Measurements from ENCODE around the gene LAMC3.

Gene LAMC3

DNA sequence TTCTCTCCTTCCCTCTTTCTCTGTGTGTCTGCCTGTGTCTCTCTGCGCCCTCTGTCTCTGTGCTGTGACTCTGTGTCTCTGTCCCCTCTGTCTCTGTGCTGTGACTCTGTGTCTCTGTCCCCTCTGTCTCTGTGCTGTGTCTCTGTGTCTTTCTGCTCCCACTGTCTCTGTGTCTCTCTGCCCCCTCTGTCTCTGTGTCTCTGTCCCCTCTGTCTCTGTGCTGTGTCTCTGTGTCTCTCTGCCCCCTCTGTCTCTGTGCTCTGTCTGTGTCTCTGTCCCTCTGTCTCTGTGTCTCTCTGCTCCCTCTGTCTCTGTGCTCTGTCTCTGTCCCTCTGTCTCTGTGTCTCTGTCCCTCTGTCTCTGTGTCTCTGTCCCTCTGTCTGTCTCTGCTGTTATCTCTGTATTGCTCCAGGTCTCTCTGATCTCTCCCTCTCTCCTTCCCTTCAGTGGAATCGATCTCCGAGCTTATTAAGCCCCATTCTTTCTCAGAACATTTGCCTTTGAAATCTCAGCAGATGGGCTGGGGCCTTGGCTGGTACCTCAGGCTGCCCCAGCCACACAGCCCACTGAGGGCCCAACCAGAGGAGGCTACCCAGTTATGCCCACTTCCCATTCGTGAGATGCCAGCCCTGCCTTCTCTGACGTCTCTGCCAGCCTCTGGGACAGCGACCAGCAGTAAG lies 36.6 kb upstream of the LAMC3 start:
- TF ChIP-seq, protein P1, sequence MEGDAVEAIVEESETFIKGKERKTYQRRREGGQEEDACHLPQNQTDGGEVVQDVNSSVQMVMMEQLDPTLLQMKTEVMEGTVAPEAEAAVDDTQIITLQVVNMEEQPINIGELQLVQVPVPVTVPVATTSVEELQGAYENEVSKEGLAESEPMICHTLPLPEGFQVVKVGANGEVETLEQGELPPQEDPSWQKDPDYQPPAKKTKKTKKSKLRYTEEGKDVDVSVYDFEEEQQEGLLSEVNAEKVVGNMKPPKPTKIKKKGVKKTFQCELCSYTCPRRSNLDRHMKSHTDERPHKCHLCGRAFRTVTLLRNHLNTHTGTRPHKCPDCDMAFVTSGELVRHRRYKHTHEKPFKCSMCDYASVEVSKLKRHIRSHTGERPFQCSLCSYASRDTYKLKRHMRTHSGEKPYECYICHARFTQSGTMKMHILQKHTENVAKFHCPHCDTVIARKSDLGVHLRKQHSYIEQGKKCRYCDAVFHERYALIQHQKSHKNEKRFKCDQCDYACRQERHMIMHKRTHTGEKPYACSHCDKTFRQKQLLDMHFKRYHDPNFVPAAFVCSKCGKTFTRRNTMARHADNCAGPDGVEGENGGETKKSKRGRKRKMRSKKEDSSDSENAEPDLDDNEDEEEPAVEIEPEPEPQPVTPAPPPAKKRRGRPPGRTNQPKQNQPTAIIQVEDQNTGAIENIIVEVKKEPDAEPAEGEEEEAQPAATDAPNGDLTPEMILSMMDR (IDR thresholded peaks at IDR 0.05; ENCODE audit: low read depth, low read length, missing control alignments), result no peak
- DNase-seq (ENCODE audit: extremely low read depth, low read depth), result no peak
- no peak overlapping the region for H3K4me3 ChIP-seq (replicated peaks; ENCODE audit: low read depth, low read length)

DNA sequence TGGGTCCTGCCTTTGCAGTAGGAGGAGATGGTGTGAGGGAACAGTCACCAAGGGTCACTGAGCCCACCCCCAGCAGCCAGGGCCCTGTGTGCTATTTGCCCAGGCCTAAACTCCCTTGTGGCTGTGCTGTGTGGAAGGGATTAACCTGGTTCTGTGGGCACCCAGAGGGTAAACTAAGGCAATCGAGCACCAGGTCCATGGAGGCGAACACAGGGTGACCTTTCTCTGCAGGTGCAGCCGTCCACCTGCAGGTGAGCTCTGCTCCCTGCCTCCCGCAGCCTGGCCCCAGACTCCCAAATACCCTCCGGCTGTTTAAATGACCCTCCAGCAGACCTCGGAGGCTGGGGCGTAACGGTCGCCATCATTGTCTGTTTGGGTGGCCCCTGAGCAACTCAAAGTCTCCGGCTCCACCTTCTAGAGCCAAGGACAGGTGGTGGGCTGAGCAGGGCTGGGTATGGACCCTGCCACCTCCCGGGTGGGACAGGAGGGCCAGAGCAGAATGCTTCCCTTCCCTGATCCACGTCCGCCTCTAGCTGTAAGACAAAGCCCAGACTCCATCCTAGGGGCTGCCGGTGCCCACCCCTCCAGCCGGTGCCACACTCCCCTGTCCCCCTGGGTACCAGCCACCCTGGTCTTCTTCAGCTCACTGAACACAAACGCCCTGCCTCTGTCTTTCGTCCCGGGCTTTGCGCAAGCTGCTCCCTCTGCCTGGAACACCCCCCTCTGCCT lies 35.9 kb upstream of the LAMC3 start:
- TF ChIP-seq, protein P1 (IDR thresholded peaks at IDR 0.05; ENCODE audit: low read depth, low read length, missing control alignments), result no peak
- no peak for DNase-seq (ENCODE audit: extremely low read depth, low read depth)
- H3K4me3 ChIP-seq (replicated peaks; ENCODE audit: low read depth, low read length), result no peak overlapping the region

DNA sequence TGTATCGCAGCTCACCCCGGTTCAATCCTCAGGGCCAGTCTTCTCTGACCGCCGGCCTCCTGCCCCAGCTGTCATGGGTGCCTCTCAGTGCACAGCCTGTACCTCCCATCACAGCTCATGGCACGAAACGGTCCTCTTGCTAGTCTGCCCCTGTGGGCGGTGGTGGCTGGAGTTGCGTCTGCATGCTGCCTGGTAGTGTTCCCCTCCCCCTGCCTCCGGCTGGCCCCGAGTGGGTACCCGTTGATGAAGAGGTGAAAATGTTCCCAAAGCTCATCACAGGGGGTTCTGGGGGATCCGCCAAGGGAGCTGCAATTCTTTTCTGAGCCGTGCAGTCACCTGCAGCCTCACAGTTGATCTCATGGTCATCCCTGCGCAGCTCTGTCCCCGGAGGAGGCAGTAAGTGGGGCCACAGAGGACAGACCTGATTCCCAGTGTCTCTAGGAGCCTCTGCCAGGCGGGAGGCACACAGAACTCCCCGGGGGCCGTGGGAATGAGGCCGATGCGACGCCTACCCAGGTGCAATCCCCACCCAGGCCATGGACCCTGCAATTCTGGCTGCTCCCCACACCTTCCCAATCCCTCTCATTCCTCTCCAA lies 35.2 kb upstream of the LAMC3 start:
- no peak for DNase-seq (ENCODE audit: extremely low read depth, low read depth)
- no peak overlapping the region for H3K4me3 ChIP-seq (replicated peaks; ENCODE audit: low read depth, low read length)
- TF ChIP-seq, protein P1 (IDR thresholded peaks at IDR 0.05; ENCODE audit: low read depth, low read length, missing control alignments), result no peak

DNA sequence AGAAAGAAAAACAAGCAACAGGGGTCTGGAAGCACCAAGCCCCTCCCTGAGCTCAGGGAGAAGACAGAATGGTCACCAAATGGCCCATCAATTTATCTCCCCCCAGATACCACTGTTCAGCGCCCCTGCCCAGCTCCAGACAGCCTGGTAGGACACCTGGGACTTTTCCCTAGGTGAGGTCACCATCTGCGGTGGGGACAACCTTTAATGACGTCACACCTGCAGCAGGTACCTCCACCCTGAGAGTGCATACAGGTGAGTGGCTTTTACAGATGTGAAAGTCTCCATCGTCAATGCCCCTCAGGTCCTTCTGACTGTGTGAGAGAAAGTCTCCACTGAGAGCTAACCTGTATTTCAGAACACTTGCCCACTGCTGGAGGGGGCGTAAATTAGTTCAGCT lies 34.3 kb upstream of the LAMC3 start:
- no peak for DNase-seq (ENCODE audit: extremely low read depth, low read depth)
- H3K4me3 ChIP-seq (replicated peaks; ENCODE audit: low read depth, low read length), result no peak overlapping the region
- TF ChIP-seq, protein P1 (IDR thresholded peaks at IDR 0.05; ENCODE audit: low read depth, low read length, missing control alignments), result no peak

DNA sequence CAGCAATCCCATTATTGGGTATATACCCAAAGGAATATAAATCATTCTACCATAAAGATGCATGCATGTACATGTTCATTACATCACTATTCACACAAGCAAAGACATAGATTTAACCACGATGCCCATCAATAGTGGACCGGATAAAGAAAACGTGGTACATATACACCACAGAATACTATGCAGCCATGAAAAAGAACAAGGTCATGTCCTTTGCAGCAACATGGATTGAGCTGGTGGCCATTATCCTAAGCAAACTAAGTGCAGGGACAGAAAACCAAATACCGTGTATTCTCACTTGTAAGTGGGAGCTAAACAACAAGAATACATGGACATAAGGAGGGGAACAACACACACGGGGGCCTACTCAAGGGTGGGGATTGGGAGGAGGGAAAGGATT lies 33.8 kb upstream of the LAMC3 start:
- TF ChIP-seq, protein P1 (IDR thresholded peaks at IDR 0.05; ENCODE audit: low read depth, low read length, missing control alignments), result no peak
- no peak for DNase-seq (ENCODE audit: extremely low read depth, low read depth)
- H3K4me3 ChIP-seq (replicated peaks; ENCODE audit: low read depth, low read length), result no peak overlapping the region

DNA sequence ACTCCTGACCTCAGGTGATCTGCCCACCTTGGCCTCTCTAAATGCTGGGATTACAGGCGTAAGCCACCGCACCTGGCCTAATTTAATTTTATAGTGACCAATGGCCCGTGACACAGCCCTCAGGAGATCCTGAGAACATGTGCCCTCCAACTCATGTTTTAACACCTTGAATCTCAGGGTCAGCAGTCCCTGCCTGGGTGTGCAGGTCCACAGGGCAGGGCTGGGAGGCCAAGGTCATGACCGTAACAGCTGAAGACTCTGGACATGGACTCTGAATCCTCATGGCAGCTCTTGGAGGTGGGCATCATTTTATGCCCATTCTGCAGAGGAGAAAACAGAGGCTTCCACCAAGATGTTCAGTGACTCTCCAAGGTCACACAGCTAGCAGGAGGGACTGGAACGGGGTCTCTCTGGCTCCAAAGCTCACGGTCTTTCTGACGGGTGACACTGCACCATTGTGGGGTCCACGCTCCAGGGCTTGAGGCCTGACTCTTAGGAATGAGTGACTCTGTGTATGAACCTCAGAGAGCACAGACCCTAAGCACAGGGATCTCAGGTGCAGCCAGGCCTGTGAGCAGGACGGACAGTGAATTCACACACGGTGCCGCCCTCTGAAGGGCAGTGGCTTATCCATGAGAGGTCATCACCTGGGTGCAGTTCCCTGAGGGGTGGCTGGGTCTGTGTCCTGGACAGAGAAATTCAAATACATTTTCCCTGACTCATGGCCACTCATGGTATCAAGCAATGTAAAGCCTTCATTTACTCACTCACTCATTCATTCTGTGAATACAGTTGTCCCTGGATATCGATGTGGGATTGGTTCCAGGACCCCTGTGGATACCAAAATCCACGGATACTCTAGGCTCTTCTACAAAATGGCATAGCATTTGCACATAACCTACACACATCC lies 32.8 kb upstream of the LAMC3 start:
- H3K4me3 ChIP-seq (replicated peaks; ENCODE audit: low read depth, low read length), result no peak overlapping the region
- DNase-seq (ENCODE audit: extremely low read depth, low read depth), result no peak
- TF ChIP-seq, protein P1 (IDR thresholded peaks at IDR 0.05; ENCODE audit: low read depth, low read length, missing control alignments), result no peak

Data from HFF-Myc (cell line).